Memory B cell (primary cell): ENCODE data around the gene GCN1.

Experiments used
- ATAC-seq: fragments of 150-1000 bp; cut with Tn5 transposase; 2 replicates; pipeline ENCODE4 v1.10.0; 2021; ENCODE audit warnings: low read depth, mild to moderate bottlenecking, moderate library complexity
- DNase-seq, 2 donors: peaks; one replicate each; pipeline ENCODE4 v3.0.0; 2022; ENCODE audit warnings: low spot score in 2 of 2
- H3K27ac Mint-ChIP-seq: one replicate; pipeline ENCODE4 v1.8.0; 2022; ENCODE audit warnings: mild to moderate bottlenecking, moderate library complexity, mixed read lengths
- H3K27me3 Mint-ChIP-seq: one replicate; pipeline ENCODE4 v1.8.0; 2022; ENCODE audit warnings: mixed read lengths
- H3K36me3 Mint-ChIP-seq: one replicate; pipeline ENCODE4 v1.8.0; 2022; ENCODE audit warnings: mild to moderate bottlenecking, mixed read lengths
- H3K4me1 Mint-ChIP-seq: one replicate; pipeline ENCODE4 v1.8.0; 2022; ENCODE audit warnings: mixed read lengths
- H3K4me3 Mint-ChIP-seq: one replicate; pipeline ENCODE4 v1.8.0; 2022; ENCODE audit warnings: mild to moderate bottlenecking, moderate library complexity, mixed read lengths
- H3K9me3 Mint-ChIP-seq: one replicate; pipeline ENCODE4 v1.8.0; 2022; ENCODE audit warnings: mixed read lengths

GCN1 gene

DNA sequence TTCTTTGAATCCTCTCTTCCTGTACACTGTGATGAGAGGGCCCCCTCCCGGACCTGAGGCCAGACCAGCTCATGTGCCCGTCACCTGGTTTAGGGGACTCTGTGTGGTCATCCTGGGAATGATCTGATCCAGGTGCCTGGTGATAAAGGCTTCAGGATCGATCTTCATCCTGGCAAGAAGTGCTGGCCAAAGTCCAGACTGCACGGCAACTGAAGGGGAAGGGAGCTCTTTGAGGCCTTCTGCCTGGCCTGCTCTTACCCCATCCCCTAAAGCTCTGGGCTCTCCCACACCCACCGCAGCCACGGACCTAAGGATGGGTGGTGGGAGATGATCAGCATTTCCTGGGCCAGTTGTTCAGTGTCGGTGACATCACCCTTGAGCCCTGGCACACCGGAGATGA is 31.8 kb downstream of the GCN1 start:
- no peaks in the 10 kb centered on the region for H3K9me3 Mint-ChIP-seq
- H3K36me3 Mint-ChIP-seq = peaks cover 30% of the 10 kb centered on the region
- no peaks in the 10 kb centered on the region for H3K27me3 Mint-ChIP-seq
- no peak for DNase-seq
- no peaks in the 10 kb centered on the region for H3K4me1 Mint-ChIP-seq
- H3K4me3 Mint-ChIP-seq = no peak overlapping the region
- peak overlapping the region; percentile 14 for H3K27ac Mint-ChIP-seq
- ATAC-seq = no peak

- Mint-ChIP-seq H3K4me1 (no peaks in the 10 kb centered on the region), H3K27ac (no peak overlapping the region), H3K36me3 (peaks cover 37% of the 10 kb centered on the region), H3K27me3 (no peaks in the 10 kb centered on the region), H3K9me3 (no peaks in the 10 kb centered on the region), H3K4me3 (no peak overlapping the region)
- no peak for ATAC-seq
- DNase-seq = no peak
Measured at GRCh38 chr12:120161852-120162251, 32.7 kb downstream of the GCN1 start.

DNA sequence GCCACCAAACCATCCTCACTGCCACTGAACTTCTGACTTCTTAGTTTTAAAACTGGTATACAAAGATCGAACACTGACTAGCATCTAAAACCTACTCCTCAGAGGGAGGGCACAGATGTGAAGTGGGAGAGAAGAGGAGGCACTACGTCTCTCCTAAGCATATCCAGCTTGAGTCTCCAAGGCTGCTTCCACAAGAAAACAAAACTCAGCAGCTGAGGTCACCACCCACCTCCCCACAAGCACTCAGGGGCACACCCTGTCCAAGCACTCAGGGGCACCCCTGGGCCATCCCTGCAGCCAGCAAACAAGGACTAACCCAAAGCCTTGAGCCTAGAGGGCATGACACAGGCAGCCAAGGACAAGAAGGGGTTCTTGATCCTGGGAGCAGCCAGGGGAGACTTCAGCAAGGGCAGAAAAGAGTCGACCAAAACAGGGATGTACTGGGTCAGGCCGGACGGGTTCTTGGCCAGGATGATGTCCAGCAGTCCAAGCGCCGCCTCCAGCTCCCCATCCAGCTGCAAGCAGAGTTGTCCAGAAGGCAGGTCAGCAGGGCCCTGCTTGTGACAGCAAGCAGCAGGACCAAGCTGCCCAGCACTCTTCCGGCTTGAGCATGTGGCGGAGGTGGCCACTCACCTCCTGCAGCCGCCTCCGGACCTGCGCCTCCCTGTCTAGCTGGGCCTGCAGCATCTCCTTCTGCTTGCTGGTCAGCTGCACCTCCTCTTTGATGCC is 34.8 kb downstream of the GCN1 start:
- Mint-ChIP-seq H3K27ac (peak overlapping the region; percentile 73), H3K9me3 (no peaks in the 10 kb centered on the region), H3K27me3 (no peaks in the 10 kb centered on the region), H3K4me1 (no peaks in the 10 kb centered on the region), H3K4me3 (no peak overlapping the region), H3K36me3 (peaks cover 49% of the 10 kb centered on the region)
- DNase-seq = no peak
- ATAC-seq = no peak

DNA sequence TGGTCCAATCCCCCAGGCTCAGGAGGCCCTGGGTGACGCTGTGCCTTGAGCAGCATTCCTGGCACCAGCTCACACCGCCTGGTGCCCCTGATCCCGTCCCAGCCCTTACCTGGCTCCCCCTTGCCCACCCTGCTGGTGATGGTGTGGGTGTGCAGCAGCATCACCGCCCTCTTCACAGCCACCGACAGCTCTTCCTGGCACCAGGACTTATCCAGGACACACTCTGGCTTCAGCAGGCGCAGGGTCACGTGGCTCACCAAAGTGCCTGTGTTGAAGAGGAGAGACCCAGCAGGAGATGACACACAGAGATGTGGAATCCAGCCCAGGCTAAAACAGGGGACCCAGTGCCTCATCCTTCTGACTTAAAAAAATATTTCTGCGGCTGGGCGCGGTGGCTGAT is 36.2 kb downstream of the GCN1 start:
- Mint-ChIP-seq H3K9me3 (no peaks in the 10 kb centered on the region), H3K27ac (no peak overlapping the region)

GRCh38 chr12:120157678-120158077 is 36.8 kb downstream of the GCN1 start:
- Mint-ChIP-seq H3K36me3 (peaks cover 47% of the 10 kb centered on the region), H3K4me1 (no peaks in the 10 kb centered on the region), H3K27me3 (no peaks in the 10 kb centered on the region), H3K27ac (no peak overlapping the region), H3K9me3 (no peaks in the 10 kb centered on the region), H3K4me3 (no peak overlapping the region)
- DNase-seq (no peak), ATAC-seq (no peak)

More for the DNA sequence above, 36.2 kb downstream of the GCN1 start:
- DNase-seq (no peak), ATAC-seq (no peak)
- Mint-ChIP-seq H3K27me3 (no peaks in the 10 kb centered on the region), H3K36me3 (peaks cover 46% of the 10 kb centered on the region), H3K4me3 (no peak overlapping the region), H3K4me1 (no peaks in the 10 kb centered on the region)

- no peak for ATAC-seq
Measured at GRCh38 chr12:120156315-120157259, 37.9 kb downstream of the GCN1 start.

DNA sequence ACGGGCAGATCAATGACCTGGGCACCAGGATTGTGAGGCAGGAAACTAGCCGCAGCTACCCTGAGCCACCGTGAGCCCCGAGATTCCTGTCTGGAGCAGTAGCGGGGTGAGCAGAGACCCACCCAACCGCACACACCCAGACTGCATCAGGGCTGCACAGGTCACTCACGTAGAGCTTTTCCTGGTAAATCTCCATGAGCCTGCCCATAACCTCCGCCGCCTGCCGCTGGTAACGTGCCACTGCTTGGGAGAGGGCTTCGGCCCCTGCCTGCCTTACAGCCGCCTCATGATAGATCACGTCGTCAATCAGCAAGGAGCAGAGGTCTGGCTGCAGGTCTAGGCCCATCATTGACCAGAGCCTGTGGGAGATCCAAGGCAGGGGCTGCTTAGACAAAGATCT is 39.4 kb downstream of the GCN1 start:
- no peak for ATAC-seq
- H3K27me3 Mint-ChIP-seq = no peaks in the 10 kb centered on the region
- H3K9me3 Mint-ChIP-seq = no peaks in the 10 kb centered on the region
- DNase-seq = no peak
- peaks cover 36% of the 10 kb centered on the region for H3K36me3 Mint-ChIP-seq
- no peaks in the 10 kb centered on the region for H3K4me1 Mint-ChIP-seq
- H3K27ac Mint-ChIP-seq = no peak overlapping the region
- H3K4me3 Mint-ChIP-seq = no peak overlapping the region

More at GRCh38 chr12:120156315-120157259, 37.9 kb downstream of the GCN1 start:
- no peak overlapping the region for H3K4me3 Mint-ChIP-seq
- peaks cover 43% of the 10 kb centered on the region for H3K36me3 Mint-ChIP-seq
- peak overlapping the region; percentile 41 for H3K27ac Mint-ChIP-seq
- no peaks in the 10 kb centered on the region for H3K9me3 Mint-ChIP-seq
- no peaks in the 10 kb centered on the region for H3K4me1 Mint-ChIP-seq
- H3K27me3 Mint-ChIP-seq = no peaks in the 10 kb centered on the region
- no peak for DNase-seq

DNA sequence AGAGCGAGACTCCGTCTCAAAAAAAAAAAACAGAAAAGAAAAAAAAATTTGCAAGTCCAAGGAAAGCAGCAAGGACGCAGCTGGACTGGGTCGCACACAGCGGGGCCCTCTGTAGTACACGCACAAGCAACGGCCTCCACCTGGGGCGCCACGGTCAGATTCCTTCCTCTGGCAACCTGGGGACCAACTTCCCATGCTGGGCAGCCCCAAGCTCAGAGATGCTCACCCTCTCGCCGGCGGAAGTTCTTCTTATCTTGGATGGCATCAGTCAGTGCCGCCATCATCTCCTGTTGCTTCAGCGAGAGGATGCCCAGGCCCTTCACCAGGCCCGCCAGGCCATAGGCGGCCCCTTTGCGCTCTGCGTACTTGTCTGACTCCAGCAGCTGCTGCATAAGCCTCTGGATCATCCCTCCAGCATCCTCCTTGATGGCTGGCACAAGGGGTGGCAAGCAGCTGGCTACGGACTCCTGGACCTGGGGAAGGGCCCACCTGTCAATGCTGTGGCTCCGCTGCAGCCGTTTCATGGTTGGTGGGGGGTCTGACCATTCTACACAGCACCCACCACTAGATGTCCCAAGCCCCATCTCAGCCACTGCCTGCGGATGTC is 43.5 kb downstream of the GCN1 start:
- Mint-ChIP-seq H3K9me3 (no peaks in the 10 kb centered on the region), H3K27me3 (no peaks in the 10 kb centered on the region), H3K27ac (no peak overlapping the region), H3K36me3 (peaks cover 34% of the 10 kb centered on the region), H3K4me1 (no peaks in the 10 kb centered on the region), H3K4me3 (no peak overlapping the region)
- no peak for ATAC-seq
- DNase-seq = no peak

- Mint-ChIP-seq H3K4me3 (no peak overlapping the region), H3K36me3 (peaks cover 33% of the 10 kb centered on the region), H3K9me3 (no peaks in the 10 kb centered on the region), H3K27me3 (no peaks in the 10 kb centered on the region), H3K27ac (no peak overlapping the region), H3K4me1 (no peaks in the 10 kb centered on the region)
- DNase-seq = no peak
- no peak for ATAC-seq
Measured at GRCh38 chr12:120148011-120148410, 46.5 kb downstream of the GCN1 start.

- Mint-ChIP-seq H3K4me1 (no peaks in the 10 kb centered on the region), H3K9me3 (no peaks in the 10 kb centered on the region), H3K27ac (no peak overlapping the region), H3K36me3 (peaks cover 47% of the 10 kb centered on the region), H3K4me3 (no peak overlapping the region), H3K27me3 (no peaks in the 10 kb centered on the region)
- ATAC-seq = no peak
- DNase-seq = no peak
Measured at GRCh38 chr12:120145164-120145563, 49.4 kb downstream of the GCN1 start.

DNA sequence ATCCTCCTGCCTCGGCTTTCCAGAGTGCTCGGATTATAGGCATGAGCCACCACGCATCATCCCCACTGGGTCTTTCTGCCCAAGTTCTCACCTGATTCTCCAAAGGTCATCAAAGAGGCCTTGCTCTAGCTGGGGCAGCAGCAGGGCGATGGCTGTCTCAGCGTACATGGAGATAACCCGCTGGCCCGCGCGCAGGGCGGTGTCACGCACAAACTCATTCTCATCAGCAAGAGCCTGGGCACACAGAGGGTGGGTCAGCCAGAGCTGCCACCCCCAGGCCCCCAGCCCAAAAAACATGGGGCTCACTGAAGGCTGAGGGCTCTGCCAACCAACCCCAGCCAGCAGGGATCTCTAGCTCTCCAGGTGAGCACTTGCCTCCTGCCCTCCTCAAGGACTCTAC is 50.3 kb downstream of the GCN1 start:
- H3K9me3 Mint-ChIP-seq = no peaks in the 10 kb centered on the region
- no peaks in the 10 kb centered on the region for H3K4me1 Mint-ChIP-seq
- no peaks in the 10 kb centered on the region for H3K27me3 Mint-ChIP-seq
- ATAC-seq (no peak), DNase-seq (no peak)
- H3K36me3 Mint-ChIP-seq = peaks cover 50% of the 10 kb centered on the region
- no peak overlapping the region for H3K4me3 Mint-ChIP-seq
- no peak overlapping the region for H3K27ac Mint-ChIP-seq

- no peaks in the 10 kb centered on the region for H3K9me3 Mint-ChIP-seq
- DNase-seq (no peak), ATAC-seq (no peak)
- H3K4me3 Mint-ChIP-seq = no peak overlapping the region
- H3K36me3 Mint-ChIP-seq = peaks cover 40% of the 10 kb centered on the region
- no peaks in the 10 kb centered on the region for H3K4me1 Mint-ChIP-seq
- H3K27ac Mint-ChIP-seq = no peak overlapping the region
- H3K27me3 Mint-ChIP-seq = no peaks in the 10 kb centered on the region
Measured at GRCh38 chr12:120142231-120142877, 52.2 kb downstream of the GCN1 start.

GRCh38 chr12:120141336-120141735 is 53.2 kb downstream of the GCN1 start:
- Mint-ChIP-seq H3K36me3 (peaks cover 38% of the 10 kb centered on the region), H3K4me3 (no peak overlapping the region), H3K27me3 (no peaks in the 10 kb centered on the region), H3K27ac (no peak overlapping the region), H3K4me1 (no peaks in the 10 kb centered on the region), H3K9me3 (no peaks in the 10 kb centered on the region)
- DNase-seq (no peak), ATAC-seq (no peak)

GRCh38 chr12:120140603-120141002 is 53.9 kb downstream of the GCN1 start:
- Mint-ChIP-seq H3K9me3 (no peaks in the 10 kb centered on the region), H3K27ac (no peak overlapping the region), H3K27me3 (no peaks in the 10 kb centered on the region), H3K36me3 (peaks cover 38% of the 10 kb centered on the region), H3K4me3 (no peak overlapping the region), H3K4me1 (no peaks in the 10 kb centered on the region)
- no peak for ATAC-seq
- DNase-seq = no peak
